HG03442 (cell line): ENCODE measurements around the gene MUL1.
"Not testable (repeated sequence)": the region's sequence is repeated elsewhere in the genome, so short reads cannot be mapped to it uniquely, and the experiment has no call there.

ENCODE experiments used
- ATAC-seq: cut with Tn5 transposase; IDR thresholded peaks from one replicate; pipeline ENCODE4 v1.9.1; 2021; ENCODE audit warnings: mild to moderate bottlenecking, moderate library complexity; ENCODE audit not compliant: unreplicated experiment

Gene MUL1

DNA sequence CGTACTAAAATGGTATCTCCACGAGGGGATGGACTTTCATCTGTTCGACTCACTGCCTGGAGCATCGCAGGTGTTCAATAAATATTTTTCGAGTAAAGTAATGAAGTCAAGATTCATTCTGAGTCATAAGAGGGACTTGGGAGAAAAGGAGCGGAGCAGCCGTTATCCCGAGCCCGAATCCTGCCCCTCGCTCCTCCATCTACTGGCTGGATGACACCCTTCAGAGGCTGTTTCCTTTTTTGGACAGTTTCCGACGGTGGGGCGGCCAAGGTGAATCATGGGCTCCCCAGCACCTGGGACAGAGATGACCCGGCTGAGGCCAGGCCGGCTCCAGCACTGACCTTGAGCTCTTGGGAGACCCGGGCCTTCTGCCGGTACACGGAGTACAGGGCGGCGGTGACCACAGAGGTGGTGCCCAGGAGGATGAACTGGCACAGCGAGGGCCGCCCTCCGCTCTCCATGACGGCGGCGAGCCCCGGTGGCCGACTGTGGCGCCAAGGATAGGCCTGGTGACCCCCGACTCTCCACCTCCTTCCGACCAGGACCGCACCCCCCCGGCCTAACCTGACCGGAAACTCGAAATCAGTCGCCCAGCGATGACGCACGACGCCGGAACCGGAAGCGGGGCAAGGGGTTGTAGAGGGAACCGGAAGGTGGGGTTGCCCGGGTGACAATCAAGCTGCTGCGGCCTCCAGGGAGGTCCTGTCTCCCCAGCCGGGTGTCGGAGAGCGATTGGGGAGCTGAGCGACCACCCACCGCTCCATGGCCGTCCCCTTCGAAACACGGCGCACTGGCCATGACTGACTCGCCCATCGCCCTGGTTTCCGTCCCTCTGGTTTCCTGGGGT lies at the start of gene MUL1:
Gene MUL1 (minus strand): TSS at position 588 of the 847 bp plus-strand sequence. CDS start 127 bp downstream, at position 461.
- ATAC-seq: peak; percentile 85

GRCh38 chr1:20555758-20556120 lies 47.8 kb upstream of the MUL1 start:
- ATAC-seq: no peak

GRCh38 chr1:20555025-20555757 lies 47.2 kb upstream of the MUL1 start:
- ATAC-seq: no peak

GRCh38 chr1:20552728-20553445 lies 44.9 kb upstream of the MUL1 start:
- ATAC-seq: no peak

DNA sequence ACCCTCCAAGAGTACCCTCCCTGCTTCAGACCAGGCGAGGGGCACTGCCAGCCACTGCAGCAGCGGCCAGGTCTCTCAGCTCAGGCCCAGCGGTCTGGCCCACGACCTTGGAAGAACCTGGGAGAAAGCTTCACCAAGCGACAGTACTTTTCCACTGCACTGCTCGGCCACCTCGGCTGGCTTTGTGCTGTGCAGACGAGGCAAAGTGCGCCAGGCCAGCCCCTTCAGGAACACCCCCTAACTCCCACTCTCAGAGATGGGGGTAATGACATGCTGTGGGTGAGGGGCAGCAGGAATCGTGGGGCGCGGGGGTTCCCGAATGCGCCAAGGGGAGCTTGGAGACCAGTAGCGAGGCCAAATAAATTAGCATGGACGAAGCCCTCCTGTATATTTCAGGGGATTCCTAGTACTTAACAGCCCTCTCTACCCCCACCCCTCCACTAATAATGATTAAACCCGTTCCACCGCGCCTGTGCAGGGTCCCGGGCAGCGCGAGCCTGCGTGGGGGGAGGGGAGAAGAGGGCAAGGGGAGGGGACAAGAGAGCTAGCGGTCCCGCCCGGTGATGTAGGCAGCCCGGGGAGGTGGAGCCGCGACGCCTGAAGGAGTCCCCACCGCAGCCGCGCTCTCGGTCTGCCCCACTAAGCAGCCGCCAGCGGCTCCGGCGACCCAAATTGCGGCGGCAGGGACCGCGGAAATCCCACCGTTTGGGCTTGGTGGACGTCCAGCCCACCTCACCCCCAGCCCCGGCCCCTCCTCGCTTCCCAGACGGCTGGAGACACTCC lies 44.2 kb upstream of the MUL1 start, which contains the start of gene FAM43B:
Gene FAM43B (plus strand): TSS at position 629 of the 783 bp plus-strand sequence. CDS start 401 bp downstream, outside the sequence.
- ATAC-seq: no peak

GRCh38 chr1:20551161-20551560 lies 43.2 kb upstream of the MUL1 start:
- no peak for ATAC-seq

DNA sequence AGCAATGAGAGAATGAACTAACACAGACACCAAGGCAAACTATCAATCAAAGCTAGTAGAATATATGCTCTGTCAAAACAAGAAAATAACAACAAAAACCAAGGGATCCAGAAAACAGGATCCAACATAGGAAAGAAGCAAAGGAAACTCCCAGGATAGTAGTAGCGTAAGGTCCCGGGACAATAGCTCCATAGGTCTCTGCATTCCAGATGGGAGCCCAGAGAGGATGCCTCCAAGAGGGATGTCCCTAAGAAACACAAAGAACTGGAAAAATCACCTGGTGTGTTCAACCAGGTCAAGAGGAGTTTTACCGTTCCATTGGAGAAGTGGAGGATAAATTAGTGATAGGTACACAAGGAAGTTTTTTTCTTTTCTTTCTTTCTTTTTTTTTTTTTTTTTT lies 38.7 kb upstream of the MUL1 start:
- ATAC-seq: no peak

GRCh38 chr1:20540281-20540680 lies 32.3 kb upstream of the MUL1 start:
- no peak for ATAC-seq

GRCh38 chr1:20538760-20539551 lies 31.0 kb upstream of the MUL1 start:
- no peak for ATAC-seq

DNA sequence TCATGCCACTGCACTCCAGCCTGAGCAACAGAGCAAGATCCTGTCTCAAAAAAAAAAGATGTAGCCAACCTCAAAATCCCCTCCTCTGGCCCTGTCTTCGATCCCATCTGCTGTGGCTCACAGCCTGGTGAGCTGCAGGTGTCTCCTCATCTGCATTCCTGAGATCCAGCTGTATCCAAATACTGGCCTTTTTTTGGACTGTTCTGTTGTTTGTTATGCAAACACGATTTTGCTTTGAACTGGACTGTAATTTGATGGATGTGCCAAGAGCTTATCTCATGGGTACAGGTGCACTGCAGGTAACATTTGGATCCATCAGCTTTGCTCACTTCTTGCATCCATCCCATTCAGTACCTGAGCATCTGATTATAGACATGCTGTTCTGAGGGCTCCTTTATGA lies 30.3 kb upstream of the MUL1 start:
- ATAC-seq: no peak

GRCh38 chr1:20534659-20535417 lies 26.9 kb upstream of the MUL1 start:
- no peak for ATAC-seq

DNA sequence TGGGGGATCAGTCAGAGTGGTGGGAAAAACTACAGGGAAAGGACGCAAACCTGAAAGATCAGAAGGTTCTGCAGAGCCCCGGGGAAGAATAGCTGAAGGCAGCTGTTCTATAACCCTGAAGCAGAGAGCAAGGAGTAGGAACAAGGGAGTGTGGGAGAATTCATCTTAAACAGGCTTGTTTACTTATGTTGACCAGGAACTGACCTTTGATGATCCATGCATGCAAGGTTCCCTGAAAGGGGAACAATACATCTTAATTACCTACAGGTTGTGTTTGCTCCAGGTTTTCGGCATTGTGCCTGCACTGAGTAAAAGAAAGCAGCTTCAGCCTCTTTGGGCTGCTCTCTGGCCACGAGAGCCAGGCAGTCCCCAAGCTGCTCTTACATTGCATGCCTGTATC lies 25.7 kb upstream of the MUL1 start:
- ATAC-seq: no peak

GRCh38 chr1:20530901-20531300 lies 22.9 kb upstream of the MUL1 start:
- no peak for ATAC-seq

DNA sequence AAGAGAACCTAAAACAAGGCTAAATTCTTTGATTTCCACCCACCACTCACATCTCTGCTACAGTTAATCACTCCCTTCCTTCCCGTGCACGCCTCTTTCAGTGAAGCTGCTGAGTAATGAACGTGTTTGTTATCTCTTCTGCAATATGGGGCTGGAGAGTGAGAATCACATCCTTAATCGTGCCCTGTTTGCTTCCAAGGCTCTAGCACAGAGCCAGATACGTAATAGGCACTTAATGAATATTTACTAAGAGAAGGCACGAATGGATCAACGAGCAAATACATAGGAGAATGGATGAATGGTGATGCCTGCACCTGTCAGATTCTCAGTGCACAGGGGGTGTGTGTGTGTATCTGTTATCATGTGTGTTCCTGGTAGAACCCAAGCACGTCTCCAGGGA lies 22.4 kb upstream of the MUL1 start:
- ATAC-seq: no peak

DNA sequence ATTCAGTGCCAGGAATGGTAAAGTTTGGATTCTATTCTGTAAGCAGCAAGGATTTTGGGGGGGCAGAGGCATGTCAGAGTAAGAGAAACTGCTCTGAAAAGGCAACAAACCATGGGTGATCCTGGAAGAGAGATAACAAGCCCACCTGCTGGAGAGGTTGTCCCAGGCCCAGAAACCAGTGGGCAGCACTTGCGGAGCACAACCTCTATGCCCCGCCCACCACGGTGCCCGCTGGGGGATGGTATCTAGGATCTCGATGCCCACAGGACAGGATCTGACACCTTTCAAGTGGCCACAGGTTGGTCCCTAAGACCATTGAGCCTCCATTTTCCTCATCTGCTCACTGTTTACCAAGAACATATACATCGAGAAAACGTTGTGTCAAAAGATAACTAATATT lies 20.3 kb upstream of the MUL1 start:
- ATAC-seq: no peak

DNA sequence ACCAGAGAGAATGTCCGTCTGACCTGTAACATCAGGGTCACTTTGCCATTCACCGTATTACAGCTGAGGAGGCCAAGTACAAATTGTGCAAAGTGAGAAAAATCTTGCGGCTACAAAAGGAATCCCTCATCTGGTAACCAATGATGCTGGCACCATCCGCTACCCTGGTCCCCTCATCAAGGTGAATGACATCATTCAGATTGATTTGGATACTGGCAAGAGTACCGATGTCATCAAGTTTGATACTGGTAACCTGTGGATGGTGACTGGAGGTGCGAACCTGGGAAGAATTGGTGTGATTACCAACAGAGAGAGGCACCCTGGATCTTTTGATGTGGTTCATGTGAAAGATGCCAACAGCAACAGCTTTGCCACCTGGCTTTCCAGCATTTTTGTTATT lies 18.3 kb upstream of the MUL1 start:
- no peak for ATAC-seq

DNA sequence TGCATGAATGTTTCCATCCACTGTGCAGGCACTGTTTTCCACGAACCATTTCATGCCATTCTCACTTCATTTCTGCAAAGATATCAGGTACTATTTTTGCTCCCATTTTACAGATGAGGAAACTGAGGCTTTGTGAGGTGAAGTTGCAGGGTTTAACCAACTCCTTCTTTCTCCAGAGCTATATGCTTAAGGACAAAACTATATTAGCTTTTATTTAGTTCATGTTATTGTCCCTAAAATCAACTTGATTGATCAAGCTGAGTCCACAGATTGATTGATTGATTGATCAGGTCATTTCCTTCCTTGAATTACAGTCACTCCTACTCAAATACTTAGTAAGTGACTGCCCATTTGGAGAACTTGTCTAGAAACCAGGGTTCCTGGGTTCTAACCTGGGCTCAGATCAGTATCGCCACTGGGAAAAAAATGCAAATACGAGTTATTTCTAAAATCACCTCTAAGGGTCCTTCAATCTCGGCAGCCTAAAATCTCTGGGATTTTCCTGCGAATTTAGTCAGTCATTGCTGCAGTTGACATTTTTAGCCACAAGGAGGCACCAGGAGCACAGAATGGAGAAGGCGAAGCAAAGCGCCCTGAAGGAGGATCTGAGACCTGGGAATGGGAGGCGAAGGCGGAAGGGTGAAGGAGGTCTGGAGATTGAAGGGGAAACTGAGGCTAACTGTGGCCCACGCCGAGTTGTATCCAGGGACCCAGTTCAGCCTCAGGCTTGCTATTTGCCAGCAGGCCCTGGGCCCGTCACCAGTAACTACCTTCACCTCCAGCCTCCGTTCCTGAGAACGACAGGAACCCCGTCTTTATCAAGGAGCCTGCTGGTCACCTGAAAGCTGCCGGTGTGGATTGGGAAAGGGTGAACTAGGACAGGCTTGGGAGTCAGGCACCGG lies 14.3 kb upstream of the MUL1 start:
- no peak for ATAC-seq

GRCh38 chr1:20519609-20520262 lies 11.8 kb upstream of the MUL1 start:
- ATAC-seq: not testable (repeated sequence)
